Right renal pelvis (tissue), 4 donors: ENCODE measurements around the gene SPTBN5. TPM values are rescaled to one million over a fixed set of nuclear protein-coding genes. Genes with fewer than 3 reads are reported as not detected.

Experiments
- DNase-seq, 4 donors: peaks; one replicate each; pipeline ENCODE4 v3.0.0-alpha.2; 2013; ENCODE audit warnings: low read depth in 4 of 4, low spot score in 3 of 4, missing footprints in 1 of 4
- polyA plus RNA-seq, 4 donors: library from polyadenylated mRNA; unstranded; fragments of 120-200 nt; gene quantifications; one replicate each; pipeline ENCODE4 v1.2.1, GENCODE V29; 2013; ENCODE audit not compliant: insufficient read length in 4 of 4

Gene SPTBN5
- polyA plus RNA-seq, 4 donors = 2.6 to 3.0 (median 2.7) TPM

DNA sequence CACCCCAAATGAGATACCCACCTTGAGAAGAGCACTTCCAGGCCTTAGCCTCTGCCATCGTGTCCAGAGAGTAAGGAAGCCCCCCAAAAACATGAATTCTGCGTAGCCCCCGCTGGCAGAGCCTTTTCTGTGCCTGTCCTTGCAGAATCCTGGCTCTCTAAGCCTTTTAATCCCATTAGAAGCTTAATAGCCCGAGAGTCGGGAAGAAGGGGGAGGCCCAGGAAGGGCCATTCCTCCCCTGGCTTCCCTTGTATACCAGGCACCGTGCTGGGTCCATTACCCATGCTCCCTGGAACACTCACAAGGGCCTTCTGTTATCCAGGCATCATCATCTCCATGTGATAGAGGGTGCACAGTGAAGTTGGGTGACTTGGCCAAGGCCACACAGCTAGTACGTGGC is 7.1 kb downstream of the SPTBN5 start:
- no peak for DNase-seq

DNA sequence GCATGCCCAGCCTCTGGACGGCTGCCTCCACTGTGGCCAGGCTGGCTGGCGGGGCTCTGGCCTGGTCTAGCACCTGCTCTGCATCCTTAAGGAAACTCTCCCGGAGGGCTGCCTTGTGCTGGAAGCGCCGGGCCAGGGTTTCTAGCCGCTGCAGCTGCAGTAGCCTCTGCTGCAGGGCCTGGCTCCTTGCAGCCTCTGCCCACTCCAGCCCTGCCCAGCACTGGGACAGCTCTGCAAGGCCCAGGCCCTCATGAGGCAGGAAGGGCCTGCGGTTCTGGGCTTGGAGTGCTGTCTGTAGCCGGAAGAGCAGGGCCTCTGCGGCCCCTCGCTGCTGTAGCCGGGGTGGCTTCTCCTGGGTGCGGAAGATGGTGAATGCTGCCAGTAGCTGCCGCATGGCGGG is 8.0 kb downstream of the SPTBN5 start:
- no peak for DNase-seq

DNA sequence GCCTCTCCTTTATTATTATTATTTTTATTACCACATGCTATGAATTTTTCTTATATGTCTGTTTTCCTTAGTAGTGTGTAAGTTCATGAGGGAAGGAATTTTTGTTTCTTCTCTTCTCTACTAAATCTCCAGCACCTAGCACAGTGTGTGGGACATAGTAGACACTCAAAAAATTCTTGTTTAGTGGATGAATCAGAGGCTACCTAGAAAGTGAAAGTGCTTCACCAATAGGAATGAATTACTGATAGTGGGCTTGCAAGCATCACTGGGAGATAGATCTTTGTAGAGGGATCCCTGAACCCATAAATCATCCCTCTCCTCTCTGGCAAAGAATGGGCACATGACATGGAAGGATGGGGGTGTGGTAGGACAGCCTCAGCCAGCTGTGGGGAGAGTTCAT is 8.5 kb downstream of the SPTBN5 start:
- no peak for DNase-seq

DNA sequence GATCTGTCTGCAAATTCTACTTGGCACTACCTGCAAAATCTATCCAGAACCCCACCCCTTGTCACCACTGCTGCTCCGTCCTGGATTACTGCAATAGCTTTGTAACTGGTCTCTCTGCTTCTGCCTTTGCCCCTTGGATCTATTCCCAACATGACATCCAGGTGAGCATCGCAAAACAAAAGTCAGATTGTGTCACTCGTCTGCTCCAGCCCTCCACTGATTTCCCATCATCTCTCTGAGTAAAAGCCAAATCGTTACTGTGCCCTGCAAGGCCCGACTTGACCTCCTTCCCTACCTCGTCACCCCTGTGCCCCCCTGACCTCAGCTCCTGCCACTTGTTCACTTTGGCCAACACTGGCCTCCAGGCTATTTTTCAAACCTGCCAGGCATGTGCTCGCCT is 9.4 kb downstream of the SPTBN5 start:
- no peak for DNase-seq

DNA sequence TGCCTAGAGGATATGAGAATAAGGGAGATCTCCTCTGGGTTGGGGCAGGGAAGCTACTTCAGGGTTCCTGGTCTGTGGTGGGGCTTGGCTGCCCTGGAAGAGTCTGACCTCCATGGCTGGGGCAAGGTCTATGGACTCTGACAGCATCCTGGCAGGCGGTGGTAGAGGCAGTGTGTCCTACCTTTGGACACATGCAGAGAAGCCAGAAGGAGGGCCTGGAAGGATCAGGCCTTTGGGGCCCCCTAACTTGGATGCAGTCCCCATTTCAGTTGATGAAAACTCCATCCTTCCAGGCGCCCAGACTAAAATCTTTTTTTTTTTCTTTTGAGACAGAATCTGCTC is 10.4 kb downstream of the SPTBN5 start:
- no peak for DNase-seq

DNA sequence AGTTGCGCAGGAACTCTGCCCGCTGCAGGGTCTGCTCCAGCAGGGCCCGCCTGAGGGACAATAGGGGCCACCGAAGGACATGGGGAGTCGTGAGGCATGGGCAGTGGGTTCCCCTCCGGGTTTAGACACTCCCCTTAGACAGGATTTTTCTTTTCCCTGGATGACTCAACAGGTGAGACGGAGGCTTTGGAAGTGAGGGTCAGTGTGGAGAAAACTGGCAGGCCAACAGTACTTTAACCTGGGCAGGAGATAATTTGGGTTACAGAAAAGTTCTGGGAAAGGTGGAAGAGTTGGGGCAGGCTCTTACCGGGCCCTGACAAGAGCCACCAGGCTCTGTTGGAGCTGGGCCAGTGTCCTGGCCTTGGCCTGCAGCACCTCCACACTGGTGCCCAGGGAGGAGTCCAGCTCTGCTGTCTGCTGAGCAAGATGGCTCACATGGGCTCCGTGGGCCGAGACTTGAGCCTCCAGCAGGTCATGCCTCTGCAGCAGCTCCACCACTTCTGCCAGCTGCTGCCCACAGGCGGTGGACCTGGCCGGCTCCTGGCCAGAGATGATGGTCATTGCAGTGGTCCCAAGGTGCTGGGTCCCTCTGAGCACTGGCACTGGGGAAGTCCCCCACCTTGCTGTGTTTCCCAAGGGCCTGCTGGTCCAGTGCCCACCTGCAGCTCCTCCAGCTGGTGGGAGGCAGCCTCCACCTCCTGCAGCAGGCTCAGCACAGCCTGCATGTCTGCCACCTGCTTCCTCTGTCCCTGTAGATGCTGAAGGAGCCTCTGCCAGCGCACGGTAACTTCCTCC is 11.0 kb downstream of the SPTBN5 start:
- no peak for DNase-seq

DNA sequence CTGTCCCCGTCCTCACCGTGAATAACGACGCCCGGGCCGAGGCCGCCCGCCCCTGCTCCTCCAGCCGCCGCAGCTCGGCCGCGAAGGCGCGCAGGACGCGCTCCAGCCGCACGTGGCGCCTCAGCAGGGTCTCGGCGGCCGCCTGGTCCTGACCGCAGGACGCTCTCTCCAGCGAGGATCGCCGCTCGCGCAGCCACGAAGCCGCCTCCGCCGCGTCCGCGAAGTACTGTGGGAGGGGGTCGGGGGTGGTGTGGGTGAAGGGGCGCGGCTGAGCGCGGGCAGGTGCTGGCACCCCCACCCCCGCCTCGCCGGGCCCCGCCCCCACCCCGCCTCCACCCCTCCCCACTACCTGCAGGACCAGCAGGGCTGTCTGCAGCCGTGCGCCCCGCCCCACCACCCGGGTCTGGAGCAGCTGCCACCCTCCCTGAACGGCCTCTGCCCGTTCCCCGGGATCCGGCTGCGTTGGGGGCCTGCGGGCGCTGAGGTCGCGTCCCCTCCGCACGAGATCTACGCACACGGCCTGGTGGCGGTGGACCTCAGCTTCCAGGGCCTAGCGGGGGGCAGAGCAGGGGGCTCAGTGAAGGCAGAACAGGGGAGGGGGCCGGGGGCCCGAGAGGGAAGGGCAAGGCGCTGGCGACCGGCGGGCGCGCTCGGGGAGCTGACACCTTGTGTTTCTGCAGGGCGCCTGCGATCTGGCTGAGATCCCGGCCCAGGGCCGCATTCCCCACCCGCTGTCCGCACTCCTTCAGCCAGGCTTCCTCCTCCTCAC is 11.7 kb downstream of the SPTBN5 start:
- no peak for DNase-seq

DNA sequence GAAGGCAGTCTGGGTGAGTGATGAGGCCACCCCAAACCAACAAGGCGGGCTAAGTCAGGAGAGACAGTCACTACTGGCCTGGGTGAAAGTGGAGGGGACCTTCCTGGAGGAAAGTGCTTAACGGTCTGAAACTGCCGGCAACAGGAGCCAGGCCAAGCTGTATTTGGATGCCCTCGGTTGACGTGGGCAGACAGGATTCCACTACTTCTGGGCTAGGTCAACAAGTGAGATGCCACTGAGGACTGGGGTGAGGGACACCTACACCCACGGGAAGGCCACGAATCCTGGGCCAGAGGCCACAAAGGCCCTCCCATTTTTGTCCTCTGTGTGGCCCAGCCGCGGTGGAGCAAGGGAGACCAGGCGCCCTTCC is 12.3 kb downstream of the SPTBN5 start:
- DNase-seq = no peak

DNA sequence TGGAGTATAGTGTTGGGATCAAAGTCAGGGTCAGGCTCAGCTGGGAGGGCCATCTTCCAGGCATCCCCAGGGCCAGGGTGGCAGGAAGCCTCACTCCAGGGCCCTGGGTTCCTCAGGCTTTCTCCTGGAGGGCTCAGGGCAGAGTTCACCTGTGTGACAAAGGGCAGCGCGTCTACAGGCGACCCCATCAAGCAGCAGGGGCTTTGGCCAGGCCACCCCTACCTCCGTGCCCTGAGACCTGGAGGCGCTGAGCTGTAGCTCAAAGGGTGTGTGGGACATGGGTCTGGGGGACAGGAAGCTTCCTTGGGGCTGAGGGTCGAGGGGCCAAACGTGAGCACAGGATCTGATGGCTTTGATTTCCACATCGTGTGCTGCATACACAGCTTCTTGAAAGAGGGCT is 12.8 kb downstream of the SPTBN5 start:
- no peak for DNase-seq

DNA sequence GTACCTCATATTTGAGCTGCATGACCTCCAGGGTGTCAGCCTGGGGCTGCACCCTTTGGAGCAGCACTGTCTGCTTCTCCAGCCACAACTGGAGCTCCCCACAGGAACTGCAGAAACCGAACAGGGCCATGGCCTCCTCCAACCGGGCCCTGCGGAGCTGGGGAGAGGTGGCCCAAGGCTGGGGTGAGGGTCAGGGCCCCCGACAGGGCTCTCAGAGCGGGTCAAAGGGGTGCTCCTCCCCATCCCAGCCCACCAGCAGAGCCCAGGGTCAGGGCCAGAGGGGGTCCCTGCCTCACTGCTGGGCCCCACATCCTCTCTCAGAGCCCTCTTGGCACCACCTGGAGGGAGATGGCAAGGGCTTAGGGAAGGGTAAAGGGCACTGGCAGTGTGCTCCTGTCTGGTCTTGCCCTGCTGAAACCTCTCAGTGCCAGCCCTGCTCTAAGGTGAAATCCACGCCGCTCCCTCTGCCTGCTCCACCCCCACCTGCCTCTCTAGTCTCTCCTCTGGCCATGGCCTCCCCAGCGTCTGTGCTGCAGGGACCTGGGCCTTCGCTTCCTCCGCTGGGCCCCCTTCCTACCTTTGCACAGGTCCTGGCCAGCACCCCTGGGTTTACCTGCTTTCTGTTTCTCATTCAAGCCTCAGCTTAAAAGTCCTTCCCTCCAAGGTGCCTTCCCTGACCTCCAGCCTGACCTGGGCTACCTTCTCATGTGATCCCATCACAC is 13.5 kb downstream of the SPTBN5 start:
- no peak for DNase-seq

DNA sequence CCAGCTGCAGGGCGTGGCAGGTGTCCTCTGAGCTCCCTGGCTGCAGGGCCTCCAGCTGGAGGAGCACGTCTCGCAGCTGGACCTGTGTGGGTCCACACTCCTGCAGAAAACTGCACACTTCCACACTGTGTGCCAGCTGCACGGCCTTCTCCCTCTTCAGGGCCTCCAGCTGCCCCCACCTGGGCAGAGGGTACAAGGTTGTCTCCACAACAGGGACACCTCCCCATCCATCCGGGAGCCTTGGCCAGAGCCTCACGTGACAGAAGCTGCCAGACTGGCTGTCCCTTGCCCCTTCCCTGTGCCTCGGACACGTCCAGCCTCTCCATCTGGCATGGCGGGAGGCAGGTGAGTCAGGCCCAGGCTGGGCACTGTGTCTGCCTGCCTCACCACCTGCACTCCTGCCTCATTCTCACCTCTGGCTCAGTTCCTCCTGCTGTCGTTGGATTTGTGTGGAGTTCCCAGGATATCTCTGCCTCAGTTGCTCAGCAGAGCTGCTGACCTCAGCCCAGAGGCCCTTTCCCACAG is 14.5 kb downstream of the SPTBN5 start:
- DNase-seq = no peak

DNA sequence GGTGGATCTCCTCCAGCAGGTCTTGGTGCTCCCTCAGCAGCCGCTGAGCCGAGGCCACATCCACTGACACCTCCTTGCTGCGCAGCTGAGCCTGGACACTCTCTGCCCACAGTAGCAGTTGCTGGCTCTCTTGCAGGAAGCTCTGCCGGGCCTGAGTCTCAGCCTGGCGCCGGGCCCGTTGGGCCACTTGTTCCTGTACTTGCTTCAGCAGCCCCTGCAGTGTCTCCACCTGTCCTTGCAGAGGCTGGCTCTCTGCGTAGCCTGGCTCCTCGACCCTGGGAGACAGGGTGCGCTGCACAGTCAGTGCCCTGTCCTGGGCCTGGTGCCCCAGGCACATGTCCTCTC is 15.5 kb downstream of the SPTBN5 start:
- no peak for DNase-seq

DNA sequence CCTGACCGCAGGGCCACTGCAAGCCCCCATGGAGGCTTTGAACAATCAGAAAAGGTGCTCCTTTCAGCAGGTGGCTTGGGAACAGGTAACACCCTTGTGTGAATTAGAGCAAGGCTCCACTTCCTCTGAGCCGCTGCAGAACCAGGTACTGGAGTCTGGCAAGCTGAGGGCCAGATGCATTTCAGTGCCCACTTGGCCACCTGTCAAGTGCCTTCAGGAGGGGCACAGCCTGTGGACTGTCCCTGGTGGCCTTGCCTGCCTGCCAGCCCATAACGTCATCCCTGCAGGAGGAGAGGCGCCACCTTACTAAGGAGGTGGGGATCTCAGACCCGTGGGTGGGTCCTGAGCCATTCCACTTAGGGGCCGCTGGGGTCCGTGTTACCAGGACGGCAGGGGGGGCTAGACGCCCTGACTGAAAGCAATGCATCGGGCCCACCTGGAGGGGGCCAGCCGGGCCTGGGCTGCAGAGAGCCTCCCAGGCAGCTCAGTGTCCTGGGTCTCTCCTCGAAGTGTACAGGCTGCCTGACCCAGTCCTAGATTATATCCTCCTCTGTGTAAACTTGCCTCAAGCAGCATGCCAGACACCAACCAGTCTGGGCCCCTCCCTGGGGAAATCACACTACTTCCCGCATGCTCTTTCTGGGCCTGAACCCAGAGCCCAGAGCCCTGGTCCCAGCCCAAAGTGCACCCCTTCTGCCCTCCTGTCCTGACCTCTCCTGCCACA is 16.1 kb downstream of the SPTBN5 start:
- DNase-seq = no peak

DNA sequence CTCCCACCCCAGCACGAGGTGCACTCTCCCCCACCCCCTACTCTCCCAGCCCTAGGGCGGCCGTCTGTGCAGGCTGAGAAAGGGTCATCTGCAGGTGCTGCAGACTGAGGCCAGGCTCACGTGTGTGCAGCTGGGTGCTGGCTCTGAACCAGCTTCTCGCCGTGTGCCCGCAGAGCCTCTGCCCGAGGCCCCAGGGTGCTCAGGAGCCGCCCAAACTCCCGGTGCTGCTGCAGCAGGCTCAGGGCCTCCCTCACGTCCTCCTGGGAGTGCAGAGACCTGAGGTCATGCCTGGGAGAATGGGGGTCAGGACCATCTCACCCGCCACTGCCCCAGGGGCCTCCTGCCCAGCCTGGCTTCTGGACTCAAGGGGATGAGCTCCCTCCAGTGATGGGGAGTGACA is 17.2 kb downstream of the SPTBN5 start:
- DNase-seq = no peak

DNA sequence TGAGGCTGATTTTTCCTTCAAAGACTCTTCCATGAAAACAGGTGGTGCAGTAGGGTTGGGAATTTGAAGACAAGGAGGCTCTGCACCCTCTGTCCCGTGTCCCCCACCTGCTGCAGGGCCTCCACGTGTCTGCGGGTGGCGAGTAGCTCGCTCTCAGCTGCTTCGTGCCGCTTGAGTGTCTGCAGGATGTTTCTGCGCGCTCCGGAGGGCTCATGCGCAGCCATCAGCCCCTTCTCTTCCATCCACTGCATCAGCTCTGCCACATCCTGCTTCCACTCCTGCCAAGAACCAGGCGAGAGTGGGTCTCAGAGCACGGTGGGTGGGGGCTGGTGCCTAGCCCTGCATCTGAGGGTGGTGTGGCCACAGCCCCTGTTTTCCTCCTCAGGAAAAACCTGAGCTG is 17.8 kb downstream of the SPTBN5 start:
- no peak for DNase-seq

DNA sequence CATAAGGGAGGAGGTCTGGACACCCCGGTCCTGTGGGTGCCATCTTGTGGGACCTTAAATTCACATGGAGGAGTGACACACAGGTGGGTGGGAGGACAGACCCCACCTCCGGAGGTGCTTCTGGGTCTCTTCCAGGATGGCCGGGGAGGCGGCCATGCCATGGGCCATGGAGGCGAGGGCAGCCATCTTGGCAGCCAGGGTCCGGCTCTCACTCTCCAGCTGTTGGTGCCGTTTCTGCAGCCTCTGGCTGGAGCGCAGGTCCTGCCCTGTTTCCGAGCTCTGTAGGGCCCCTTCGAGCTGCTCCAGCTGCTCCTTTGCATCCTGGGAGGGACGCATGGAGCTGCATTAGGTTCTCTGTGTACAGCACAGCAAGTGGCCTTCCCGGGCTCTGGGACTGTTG is 19.1 kb downstream of the SPTBN5 start:
- DNase-seq = no peak

DNA sequence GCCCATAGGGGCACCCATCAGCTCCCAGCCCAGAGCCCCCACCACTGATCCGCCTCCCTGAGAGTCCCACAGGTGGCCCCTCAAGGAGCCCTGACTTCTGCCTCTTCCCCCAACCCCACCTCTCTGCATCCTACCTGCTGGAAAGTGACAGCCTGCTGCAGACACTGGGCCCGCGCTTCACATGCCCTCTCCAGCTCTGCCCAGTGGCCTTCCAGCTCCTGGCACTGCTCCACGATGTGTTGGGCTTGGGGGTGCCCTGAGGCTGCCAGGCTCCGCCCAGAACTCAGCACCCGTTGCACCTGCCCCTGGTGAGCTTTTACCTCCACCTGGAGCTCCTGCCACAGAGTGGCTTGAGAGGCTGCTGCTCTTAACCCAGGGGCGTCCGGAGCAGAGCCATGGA is 20.1 kb downstream of the SPTBN5 start:
- no peak for DNase-seq

DNA sequence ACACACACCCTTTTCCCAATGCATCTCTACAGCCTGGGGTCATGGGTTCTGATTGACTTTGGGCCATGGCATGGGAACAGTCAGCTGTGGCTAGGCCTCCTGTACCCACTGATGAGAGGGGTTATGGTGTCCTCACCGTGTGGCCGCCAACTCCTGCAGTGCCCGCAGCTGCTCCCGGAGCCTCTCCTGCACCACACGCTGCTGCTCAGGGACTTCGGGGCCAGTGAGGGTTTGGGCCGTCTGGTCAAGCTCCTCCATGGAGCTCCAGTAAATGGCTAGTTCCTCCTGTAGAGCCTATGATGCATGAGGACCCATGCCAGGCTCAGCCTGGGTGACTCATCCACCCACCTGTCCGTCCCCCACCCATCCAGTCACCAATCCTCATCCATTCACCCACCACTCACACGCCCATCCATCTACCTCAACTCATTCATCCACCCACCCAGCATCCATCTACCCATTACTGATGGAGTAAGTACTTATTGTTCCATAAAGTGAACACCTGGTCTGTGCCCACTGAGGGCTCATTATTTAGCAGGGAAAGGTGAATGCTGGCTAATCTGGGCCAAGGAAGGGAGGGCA is 21.6 kb downstream of the SPTBN5 start:
- DNase-seq = no peak

DNA sequence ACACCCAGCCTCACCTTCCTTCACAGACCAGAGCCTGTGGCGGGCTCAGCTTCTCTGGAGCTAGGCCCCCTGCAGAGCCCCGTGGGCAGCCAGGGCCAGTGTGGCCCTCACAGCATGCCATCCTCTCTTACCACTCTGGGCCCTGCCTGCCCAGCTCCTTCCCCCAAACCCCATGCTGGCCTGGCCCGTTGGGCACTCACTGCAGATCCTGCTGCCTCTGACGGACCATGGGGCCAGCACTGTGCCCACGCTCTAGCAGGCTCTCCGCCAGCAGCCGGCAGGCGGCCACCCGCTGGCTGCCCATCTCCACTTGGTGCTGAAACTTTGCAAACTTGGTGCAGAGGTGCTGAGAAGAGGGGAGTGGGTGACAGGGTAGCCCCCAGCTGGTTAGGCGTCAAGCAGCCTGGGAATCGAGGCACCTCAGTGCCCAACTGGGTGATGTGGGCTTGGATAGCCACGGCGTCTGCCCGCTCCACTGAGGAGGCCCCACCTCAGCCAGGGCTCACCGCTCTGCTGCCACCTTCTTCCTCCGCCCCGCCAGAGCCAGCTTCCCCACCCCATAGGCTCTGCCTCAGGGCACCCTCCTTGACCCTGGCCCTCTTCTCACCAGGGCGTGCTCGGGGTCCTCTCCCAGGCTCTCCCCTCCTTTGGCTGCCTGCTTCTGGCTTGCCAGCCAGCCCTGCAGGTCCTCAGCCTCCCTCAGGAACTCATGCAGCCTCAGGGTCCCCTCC is 22.5 kb downstream of the SPTBN5 start:
- no peak for DNase-seq

DNA sequence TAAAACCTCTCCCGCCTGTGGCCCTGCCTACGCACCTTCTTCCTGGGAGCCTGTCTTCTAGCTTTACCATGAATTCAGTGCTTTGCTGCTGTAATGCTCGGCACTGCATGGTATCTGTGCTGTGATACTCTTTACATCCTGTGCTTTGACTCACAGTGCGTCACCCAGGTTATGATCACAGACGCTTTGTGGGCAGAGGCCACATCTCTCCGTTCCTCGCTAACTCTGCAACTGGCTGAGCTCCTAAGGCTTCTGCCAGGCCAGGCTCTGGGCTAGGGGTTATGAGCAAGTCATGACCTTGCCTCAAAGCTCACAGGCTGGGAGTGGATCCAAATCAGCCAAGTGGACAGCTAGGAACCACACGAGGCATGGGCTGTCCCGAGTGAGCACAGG is 23.2 kb downstream of the SPTBN5 start:
- DNase-seq = no peak
